B cell (primary cell): ENCODE results near the gene NMT1. TPM values are rescaled to one million over a fixed set of nuclear protein-coding genes. Genes with fewer than 3 reads are reported as not detected.

Source experiments
- ATAC-seq: fragments of 200-7000 bp; cut with Tn5 transposase; one replicate; pipeline ENCODE4 v1.10.0; 2021; ENCODE audit warnings: low read depth, mild to moderate bottlenecking, moderate number of reproducible peaks, moderate library complexity
- CTCF ChIA-PET: fragments of 350-600 bp; sonication (Branson Sonifier 250); formaldehyde crosslinking; loops from one replicate; lab custom pipeline; 2021; ENCODE audit warnings: antibody characterized with exemption, inconsistent platforms; lab: Charles Lee
- POLR2A ChIA-PET: fragments of 350-600 bp; sonication (Branson Sonifier 250); formaldehyde crosslinking; loops from one replicate; lab custom pipeline; 2021; ENCODE audit warnings: antibody characterized with exemption; lab: Charles Lee
- DNase-seq: peaks from one replicate; pipeline ENCODE4 v3.0.0; 2013
- H2AFZ ChIP-seq: 2 replicates; pipeline ENCODE4 v1.6.1; 2012; ENCODE audit warnings: mild to moderate bottlenecking, low read depth, low read length; ENCODE audit not compliant: insufficient read depth, poor library complexity, severe bottlenecking
- H3K27ac ChIP-seq, 2 donors: 1 replicate in 1 of 2; 2 replicates in 1 of 2; pipeline ENCODE4 v1.5.1; 2012 to 2013; ENCODE audit warnings: low read length in 2 of 2, mild to moderate bottlenecking in 2 of 2, moderate library complexity in 1 of 2
- H3K27me3 ChIP-seq, 4 experiments: fragments of 200-600 bp in 1 of 4; sonication (generic) in 1 of 4; replicated peaks in 1 of 4; 1 replicate in 2 of 4; 2 replicates in 2 of 4; pipeline versions ENCODE4 v1.6.1 to v1.7.0; 2013 to 2016; ENCODE audit warnings: low read length in 3 of 4, mild to moderate bottlenecking in 2 of 4, mixed read lengths in 1 of 4, moderate library complexity in 1 of 4; ENCODE audit not compliant: insufficient read depth in 4 of 4, control insufficient read depth in 3 of 4; ENCODE audit errors: control extremely low read depth in 1 of 4
- H3K36me3 ChIP-seq, 2 experiments: replicated peaks in 1 of 2; 1 replicate in 1 of 2; 2 replicates in 1 of 2; pipeline versions ENCODE4 v1.6.1 to v1.7.1; 2013; ENCODE audit warnings: low read length in 1 of 2; ENCODE audit not compliant: insufficient read depth in 2 of 2, control insufficient read depth in 1 of 2; ENCODE audit errors: control extremely low read depth in 1 of 2, extremely low read depth in 1 of 2
- H3K4me1 ChIP-seq, 2 donors: fragments of 200-600 bp in 1 of 2; sonication (generic) in 1 of 2; 1 replicate in 1 of 2; 2 replicates in 1 of 2; pipeline versions ENCODE4 v1.5.1 to v1.6.1; 2013 to 2017; ENCODE audit warnings: low read length in 2 of 2; ENCODE audit not compliant: control insufficient read depth in 2 of 2, insufficient read depth in 2 of 2
- H3K4me2 ChIP-seq: replicated peaks from 2 replicates; pipeline ENCODE3; 2012; ENCODE audit warnings: mild to moderate bottlenecking, low read depth, low read length; ENCODE audit not compliant: poor library complexity, severe bottlenecking
- H3K4me3 ChIP-seq, 5 experiments: fragments of 200-600 bp in 1 of 5; sonication (generic) in 1 of 5; 1 replicate in 3 of 5; 2 replicates in 2 of 5; pipeline versions ENCODE4 v1.5.1 to v1.7.0; 2011 to 2016; ENCODE audit warnings: low read length in 4 of 5, mild to moderate bottlenecking in 4 of 5, low read depth in 2 of 5, control low read depth in 1 of 5, moderate library complexity in 1 of 5; ENCODE audit not compliant: insufficient read depth in 1 of 5; ENCODE audit errors: control extremely low read depth in 1 of 5, extremely low read depth in 1 of 5
- H3K79me2 ChIP-seq: fragments of 200-600 bp; sonication (generic); one replicate; pipeline ENCODE4 v1.6.0; 2016; ENCODE audit warnings: low read length; ENCODE audit not compliant: control insufficient read depth, insufficient read depth
- H3K9ac ChIP-seq: fragments of 200-600 bp; sonication (generic); 2 replicates; pipeline ENCODE4 v1.6.1; 2017; ENCODE audit warnings: mild to moderate bottlenecking, low read length, moderate library complexity
- H3K9me3 ChIP-seq, 3 donors: one replicate each; pipeline versions ENCODE4 v1.6.1 to v1.7.1; 2013; ENCODE audit warnings: low read length in 2 of 3; ENCODE audit not compliant: control insufficient read depth in 2 of 3, insufficient read depth in 1 of 3; ENCODE audit errors: control extremely low read depth in 1 of 3
- H4K20me1 ChIP-seq: 2 replicates; pipeline ENCODE4 v1.6.0; 2012; ENCODE audit warnings: mild to moderate bottlenecking, low read length; ENCODE audit not compliant: insufficient read depth, control insufficient read depth, poor library complexity, severe bottlenecking
- H3K27ac Mint-ChIP-seq: one replicate; pipeline ENCODE4 v1.8.0; 2021; ENCODE audit warnings: mixed read lengths
- H3K27me3 Mint-ChIP-seq: one replicate; pipeline ENCODE4 v1.8.0; 2021; ENCODE audit warnings: mixed read lengths
- H3K4me1 Mint-ChIP-seq: one replicate; pipeline ENCODE4 v1.8.0; 2021; ENCODE audit warnings: mixed read lengths
- H3K4me3 Mint-ChIP-seq: one replicate; pipeline ENCODE4 v1.8.0; 2021; ENCODE audit warnings: mixed read lengths
- H3K9me3 Mint-ChIP-seq: one replicate; pipeline ENCODE4 v1.8.0; 2022; ENCODE audit warnings: mixed read lengths; ENCODE audit not compliant: insufficient read depth
- EZH2 ChIP-seq: IDR thresholded peaks from 2 replicates; pipeline ENCODE4 v1.6.1; 2012; ENCODE audit warnings: borderline replicate concordance, low read depth, mild to moderate bottlenecking, moderate library complexity, low read length; ENCODE audit not compliant: insufficient read depth, poor library complexity, severe bottlenecking
- WGBS: methylation state at CpG from one replicate; pipeline ENCODE4 v1.1.5; 2013; ENCODE audit warnings: missing lambda C conversion rate; ENCODE audit not compliant: insufficient coverage; 5-methylcytosine and 5-hydroxymethylcytosine counted together
- intact Hi-C: fragments of 100-400 bp; cut with micrococcal nuclease; formaldehyde crosslinking; loops from one replicate; pipeline ENCODE4 v1.10.0; 2022
- polyA plus RNA-seq: library from polyadenylated mRNA; depleted of rRNA; stranded (reverse); fragments of >200 nt; gene quantifications from 2 replicates; pipeline ENCODE4 v1.2.3, GENCODE V29; 2012
- total RNA-seq, 2 donors: library from RNA; stranded (reverse); fragments of 120-200 nt in 1 of 2; gene quantifications; 1 replicate in 1 of 2; 2 replicates in 1 of 2; pipeline versions ENCODE4 v1.2.3 to v1.2.4, GENCODE V29; 2013 to 2022
- TF ChIP-seq, protein P1 (sequence below): fragments of 200-600 bp; IDR thresholded peaks from one replicate; pipeline ENCODE4 v1.8.0; 2022; ENCODE audit warnings: antibody characterized with exemption, mild to moderate bottlenecking

Gene NMT1
- total and polyA plus RNA-seq, 2 donors (not counting 1 experiment from before 2014, with no cell fraction given), result 30.1 to 134 TPM

- H3K4me2 ChIP-seq, result peak overlapping the region; percentile 86
- no peaks in the 10 kb centered on the region for H3K9me3 ChIP-seq
- intact Hi-C loops, result loop anchor here (1.0 to 2.0 kb wide), 7 partner anchors 12 to 189 kb away; partner anchors contain the start of genes HEXIM1, HEXIM2, KIF18B and NMT1
- peak overlapping the region; percentile 35 to 96 (median 90) for H3K4me3 ChIP-seq
- Mint-ChIP-seq H3K4me3 (peak overlapping the region; percentile 95), H3K4me1 (peaks cover 23% of the 10 kb centered on the region), H3K27me3 (peaks cover 3% of the 10 kb centered on the region), H3K9me3 (no peaks in the 10 kb centered on the region), H3K27ac (peak overlapping the region; percentile 87)
- WGBS, result 68% methylated on average over 21 of the region's 21 CpGs
- H3K9ac ChIP-seq, result peak overlapping the region; percentile 87
- no peak for DNase-seq
- peaks cover 17 to 24% of the 10 kb centered on the region in 2 donors for H3K4me1 ChIP-seq
- peak overlapping the region; percentile 54 to 76 for H3K27ac ChIP-seq
- TF ChIP-seq, protein P1, sequence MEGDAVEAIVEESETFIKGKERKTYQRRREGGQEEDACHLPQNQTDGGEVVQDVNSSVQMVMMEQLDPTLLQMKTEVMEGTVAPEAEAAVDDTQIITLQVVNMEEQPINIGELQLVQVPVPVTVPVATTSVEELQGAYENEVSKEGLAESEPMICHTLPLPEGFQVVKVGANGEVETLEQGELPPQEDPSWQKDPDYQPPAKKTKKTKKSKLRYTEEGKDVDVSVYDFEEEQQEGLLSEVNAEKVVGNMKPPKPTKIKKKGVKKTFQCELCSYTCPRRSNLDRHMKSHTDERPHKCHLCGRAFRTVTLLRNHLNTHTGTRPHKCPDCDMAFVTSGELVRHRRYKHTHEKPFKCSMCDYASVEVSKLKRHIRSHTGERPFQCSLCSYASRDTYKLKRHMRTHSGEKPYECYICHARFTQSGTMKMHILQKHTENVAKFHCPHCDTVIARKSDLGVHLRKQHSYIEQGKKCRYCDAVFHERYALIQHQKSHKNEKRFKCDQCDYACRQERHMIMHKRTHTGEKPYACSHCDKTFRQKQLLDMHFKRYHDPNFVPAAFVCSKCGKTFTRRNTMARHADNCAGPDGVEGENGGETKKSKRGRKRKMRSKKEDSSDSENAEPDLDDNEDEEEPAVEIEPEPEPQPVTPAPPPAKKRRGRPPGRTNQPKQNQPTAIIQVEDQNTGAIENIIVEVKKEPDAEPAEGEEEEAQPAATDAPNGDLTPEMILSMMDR, result no peak
- no peak for TF ChIP-seq EZH2
- peak overlapping the region; percentile 90 for H2AFZ ChIP-seq
- no peaks in the 10 kb centered on the region for H4K20me1 ChIP-seq
- CTCF ChIA-PET, result interaction anchor here (0.6 to 10.2 kb wide), 45 partner anchors 9 to 360 kb away, joined by 3 to 242 read pairs (median 6); partner anchors contain the start of genes FMNL1, HEXIM1, HEXIM2 and MAP3K14
- H3K79me2 ChIP-seq, result peaks cover 18% of the 10 kb centered on the region
- peaks cover 0 to 12% of the 10 kb centered on the region in 2 experiments for H3K36me3 ChIP-seq
- no peak for ATAC-seq
- H3K27me3 ChIP-seq, result peaks cover 0 to 5% (median 0%) of the 10 kb centered on the region in 4 experiments
- POLR2A ChIA-PET, result interaction anchor here (0.6 to 2.3 kb wide), 13 partner anchors 8 to 914 kb away, joined by 3 to 36 read pairs (median 6); partner anchors contain the start of genes FMNL1, HEXIM1, HEXIM2 and NMT1
Observed at GRCh38 chr17:45135978-45136791, 75.1 kb downstream of the NMT1 start.
